WTC11 (cell line): ENCODE measurements around the gene OVCA2. TPM values are rescaled to one million over a fixed set of nuclear protein-coding genes. Genes with fewer than 3 reads are reported as not detected.

Experiments used
- ATAC-seq: fragments of 200-7000 bp; cut with Tn5 transposase; 2 replicates; pipeline ENCODE4 v1.10.0; 2021; ENCODE audit warnings: mild to moderate bottlenecking, moderate library complexity
- CTCF ChIA-PET: fragments of 300-600 bp; sonication (Branson Sonifier 250); formaldehyde crosslinking; loops from one replicate; lab custom pipeline; 2021; ENCODE audit warnings: antibody characterized with exemption; lab: Charles Lee
- POLR2A ChIA-PET: fragments of 350-600 bp; sonication (Branson Sonifier 250); formaldehyde crosslinking; loops from one replicate; lab custom pipeline; 2021; ENCODE audit warnings: antibody characterized with exemption; lab: Charles Lee
- DNase-seq: peaks from one replicate; pipeline ENCODE4 v3.0.0; 2021; ENCODE audit warnings: low spot score
- H3K27ac Mint-ChIP-seq: 2 replicates; pipeline ENCODE4 v1.8.0; 2021; ENCODE audit warnings: mixed read lengths
- H3K27me3 Mint-ChIP-seq: 2 replicates; pipeline ENCODE4 v1.8.0; 2021; ENCODE audit warnings: low read depth, mild to moderate bottlenecking, moderate library complexity, mixed read lengths
- H3K36me3 Mint-ChIP-seq: 2 replicates; pipeline ENCODE4 v1.8.0; 2021; ENCODE audit warnings: mixed read lengths
- H3K4me1 Mint-ChIP-seq: 2 replicates; pipeline ENCODE4 v1.8.0; 2022; ENCODE audit warnings: mixed read lengths
- H3K4me3 Mint-ChIP-seq: 2 replicates; pipeline ENCODE4 v1.8.0; 2021; ENCODE audit warnings: mild to moderate bottlenecking, moderate library complexity, mixed read lengths
- H3K9me3 Mint-ChIP-seq: 2 replicates; pipeline ENCODE4 v1.8.0; 2021; ENCODE audit warnings: mixed read lengths
- MXD4 ChIP-seq: fragments of 250-450 bp; sonication (Bioruptor Pico); IDR thresholded peaks from 2 replicates; pipeline ENCODE4 v1.8.0; 2021; ENCODE audit warnings: mild to moderate bottlenecking, moderate library complexity, borderline replicate concordance
- NR3C1 ChIP-seq: sonication (generic); formaldehyde crosslinking; conservative IDR thresholded peaks from 2 replicates; pipeline ENCODE4 v1.8.1; 2023; ENCODE audit warnings: low read depth, mild to moderate bottlenecking, missing genetic modification reagents
- OVOL2 ChIP-seq: fragments of 250-450 bp; sonication (Bioruptor Pico); IDR thresholded peaks from 2 replicates; pipeline ENCODE4 v1.9.0; 2021; ENCODE audit warnings: mild to moderate bottlenecking, borderline replicate concordance
- SP1 ChIP-seq: sonication (generic); formaldehyde crosslinking; conservative IDR thresholded peaks from 2 replicates; pipeline ENCODE4 v1.8.1; 2022; ENCODE audit warnings: missing genetic modification reagents
- ZNF121 ChIP-seq: sonication (generic); formaldehyde crosslinking; IDR thresholded peaks from 2 replicates; pipeline ENCODE4 v1.8.0; 2023; ENCODE audit warnings: missing genetic modification reagents
- ZNF423 ChIP-seq: fragments of 250-450 bp; sonication (Bioruptor Pico); IDR thresholded peaks from 2 replicates; pipeline ENCODE4 v2.1.2; 2022; ENCODE audit warnings: mild to moderate bottlenecking, moderate library complexity
- total RNA-seq: library from RNA; stranded (reverse); gene quantifications from 3 replicates; pipeline ENCODE4 v1.2.3, GENCODE V29; 2021
- TF ChIP-seq, protein P1 (sequence below): sonication (generic); formaldehyde crosslinking; IDR thresholded peaks from 2 replicates; pipeline ENCODE4 v1.8.0; 2022; ENCODE audit warnings: mild to moderate bottlenecking, missing genetic modification reagents
- TF ChIP-seq, protein P2 (sequence below): sonication (generic); formaldehyde crosslinking; IDR thresholded peaks from 2 replicates; pipeline ENCODE4 v1.8.0; 2023; ENCODE audit warnings: mild to moderate bottlenecking, missing genetic modification reagents
- TF ChIP-seq, protein P3 (sequence below): sonication (generic); formaldehyde crosslinking; IDR thresholded peaks from 2 replicates; pipeline ENCODE4 v1.8.1; 2022; ENCODE audit warnings: low read depth, mild to moderate bottlenecking, moderate library complexity, missing genetic modification reagents, borderline replicate concordance
- TF ChIP-seq, protein P4 (sequence below): sonication (generic); formaldehyde crosslinking; IDR thresholded peaks from 2 replicates; pipeline ENCODE4 v1.8.0; 2023; ENCODE audit warnings: missing genetic modification reagents, mild to moderate bottlenecking, borderline replicate concordance

The OVCA2 gene
- total RNA-seq, 1 experiment from 2014 or later: 23.5 TPM

DNA sequence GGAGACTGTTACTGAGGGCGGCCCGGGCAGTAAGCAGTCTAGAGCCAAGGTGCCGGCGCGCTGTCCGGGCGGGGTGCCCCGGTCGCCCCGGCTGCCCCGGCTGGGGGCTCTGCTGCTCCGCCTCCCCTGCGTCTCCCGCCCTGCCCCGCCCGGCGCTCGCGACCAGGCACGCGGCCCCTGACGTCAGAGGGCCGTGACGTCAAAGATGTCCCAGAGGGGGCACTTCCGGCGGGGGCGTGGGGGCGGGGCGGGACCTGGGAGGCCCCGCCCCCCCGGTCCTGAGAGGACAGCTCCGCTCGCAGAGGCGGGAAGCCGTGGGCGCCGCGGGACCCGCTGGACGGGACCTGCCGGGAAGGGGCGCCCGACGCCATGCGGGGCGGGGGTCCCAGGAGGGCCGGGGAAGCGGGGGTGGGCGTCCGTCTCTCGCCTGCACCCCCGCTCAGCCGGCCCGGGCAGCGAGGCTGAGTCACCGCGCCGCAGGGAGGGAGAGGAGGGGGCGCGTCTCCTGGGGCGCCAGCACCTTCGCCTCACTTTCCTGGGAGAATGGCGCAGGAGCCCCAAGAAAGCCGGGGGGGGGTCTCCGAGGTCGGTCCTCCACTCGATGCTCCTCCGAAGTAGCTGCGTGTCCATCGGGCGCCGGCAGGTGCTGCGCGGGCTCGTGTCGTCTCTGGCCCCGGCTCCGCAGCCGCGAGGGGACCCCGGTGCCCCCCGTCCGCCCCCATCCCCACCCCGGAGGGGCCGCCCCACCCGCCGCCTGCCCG is 8.7 kb downstream of the OVCA2 start (continued):
- TF ChIP-seq, protein P1, sequence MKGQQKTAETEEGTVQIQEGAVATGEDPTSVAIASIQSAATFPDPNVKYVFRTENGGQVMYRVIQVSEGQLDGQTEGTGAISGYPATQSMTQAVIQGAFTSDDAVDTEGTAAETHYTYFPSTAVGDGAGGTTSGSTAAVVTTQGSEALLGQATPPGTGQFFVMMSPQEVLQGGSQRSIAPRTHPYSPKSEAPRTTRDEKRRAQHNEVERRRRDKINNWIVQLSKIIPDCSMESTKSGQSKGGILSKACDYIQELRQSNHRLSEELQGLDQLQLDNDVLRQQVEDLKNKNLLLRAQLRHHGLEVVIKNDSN (CRISPR knock-in tag): no peak
- TF ChIP-seq, protein P2, sequence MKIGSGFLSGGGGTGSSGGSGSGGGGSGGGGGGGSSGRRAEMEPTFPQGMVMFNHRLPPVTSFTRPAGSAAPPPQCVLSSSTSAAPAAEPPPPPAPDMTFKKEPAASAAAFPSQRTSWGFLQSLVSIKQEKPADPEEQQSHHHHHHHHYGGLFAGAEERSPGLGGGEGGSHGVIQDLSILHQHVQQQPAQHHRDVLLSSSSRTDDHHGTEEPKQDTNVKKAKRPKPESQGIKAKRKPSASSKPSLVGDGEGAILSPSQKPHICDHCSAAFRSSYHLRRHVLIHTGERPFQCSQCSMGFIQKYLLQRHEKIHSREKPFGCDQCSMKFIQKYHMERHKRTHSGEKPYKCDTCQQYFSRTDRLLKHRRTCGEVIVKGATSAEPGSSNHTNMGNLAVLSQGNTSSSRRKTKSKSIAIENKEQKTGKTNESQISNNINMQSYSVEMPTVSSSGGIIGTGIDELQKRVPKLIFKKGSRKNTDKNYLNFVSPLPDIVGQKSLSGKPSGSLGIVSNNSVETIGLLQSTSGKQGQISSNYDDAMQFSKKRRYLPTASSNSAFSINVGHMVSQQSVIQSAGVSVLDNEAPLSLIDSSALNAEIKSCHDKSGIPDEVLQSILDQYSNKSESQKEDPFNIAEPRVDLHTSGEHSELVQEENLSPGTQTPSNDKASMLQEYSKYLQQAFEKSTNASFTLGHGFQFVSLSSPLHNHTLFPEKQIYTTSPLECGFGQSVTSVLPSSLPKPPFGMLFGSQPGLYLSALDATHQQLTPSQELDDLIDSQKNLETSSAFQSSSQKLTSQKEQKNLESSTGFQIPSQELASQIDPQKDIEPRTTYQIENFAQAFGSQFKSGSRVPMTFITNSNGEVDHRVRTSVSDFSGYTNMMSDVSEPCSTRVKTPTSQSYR (CRISPR knock-in tag): no peak

DNA sequence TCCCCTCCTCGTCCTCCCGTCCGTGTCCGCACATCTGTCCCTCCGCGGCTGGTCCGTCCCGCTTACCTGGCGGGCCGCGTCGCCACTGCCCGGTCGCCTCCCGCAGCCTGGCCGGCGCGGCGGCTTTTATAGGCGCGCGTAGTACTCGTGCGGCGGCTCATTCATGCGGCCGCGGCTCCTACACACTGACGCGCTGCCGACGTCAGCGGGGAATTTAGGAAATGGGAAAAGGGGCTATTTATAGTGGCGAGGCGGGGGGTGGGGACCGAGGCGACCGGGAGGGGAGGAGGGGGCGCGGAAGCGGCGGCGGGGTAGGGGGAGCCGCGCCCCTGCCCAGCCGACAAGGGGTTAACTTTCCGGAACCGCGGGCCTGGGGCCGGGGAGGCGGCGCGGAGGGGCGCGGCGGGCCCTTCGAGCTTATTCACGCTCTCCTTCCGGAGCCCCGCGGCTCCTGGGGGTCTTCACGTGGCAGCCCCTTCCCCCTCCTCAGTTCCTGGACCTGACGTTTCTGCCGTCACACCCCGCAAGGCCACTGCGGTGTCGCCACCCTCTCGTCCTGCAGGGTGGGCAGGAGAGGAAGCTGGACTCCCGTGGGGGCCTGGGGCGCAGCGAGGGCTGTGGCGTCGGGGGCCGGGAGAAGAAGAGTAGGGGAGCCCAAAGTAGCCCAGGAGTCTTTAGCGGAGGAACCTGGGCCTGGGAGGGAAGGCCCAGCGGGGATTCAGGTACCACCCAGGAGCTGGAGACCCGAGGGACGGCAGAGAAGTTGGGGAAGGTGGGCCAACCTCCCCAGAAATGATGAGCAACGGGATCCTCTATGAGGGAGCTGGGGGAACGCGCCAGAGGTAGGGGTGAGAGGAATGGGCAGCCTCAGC is 9.5 kb downstream of the OVCA2 start:
- Mint-ChIP-seq H3K36me3 (no peaks in the 10 kb centered on the region), H3K4me3 (peak overlapping the region; percentile 41), H3K9me3 (no peaks in the 10 kb centered on the region), H3K4me1 (no peaks in the 10 kb centered on the region), H3K27me3 (peaks cover 69% of the 10 kb centered on the region), H3K27ac (no peak overlapping the region)
- POLR2A ChIA-PET: no interaction called here
- DNase-seq (no peak), ATAC-seq (no peak)
- CTCF ChIA-PET: interaction anchor here (1.1 to 1.7 kb wide), 3 partner anchors 13 to 302 kb away, joined by 3 to 8 read pairs (median 5); no protein-coding TSS in a partner anchor
- TF ChIP-seq SP1 (CRISPR knock-in tag): no peak
- no peak for TF ChIP-seq OVOL2 (CRISPR knock-in tag)
- no peak for TF ChIP-seq ZNF423
- TF ChIP-seq, protein P3, sequence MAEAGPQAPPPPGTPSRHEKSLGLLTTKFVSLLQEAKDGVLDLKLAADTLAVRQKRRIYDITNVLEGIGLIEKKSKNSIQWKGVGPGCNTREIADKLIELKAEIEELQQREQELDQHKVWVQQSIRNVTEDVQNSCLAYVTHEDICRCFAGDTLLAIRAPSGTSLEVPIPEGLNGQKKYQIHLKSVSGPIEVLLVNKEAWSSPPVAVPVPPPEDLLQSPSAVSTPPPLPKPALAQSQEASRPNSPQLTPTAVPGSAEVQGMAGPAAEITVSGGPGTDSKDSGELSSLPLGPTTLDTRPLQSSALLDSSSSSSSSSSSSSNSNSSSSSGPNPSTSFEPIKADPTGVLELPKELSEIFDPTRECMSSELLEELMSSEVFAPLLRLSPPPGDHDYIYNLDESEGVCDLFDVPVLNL: no peak

DNA sequence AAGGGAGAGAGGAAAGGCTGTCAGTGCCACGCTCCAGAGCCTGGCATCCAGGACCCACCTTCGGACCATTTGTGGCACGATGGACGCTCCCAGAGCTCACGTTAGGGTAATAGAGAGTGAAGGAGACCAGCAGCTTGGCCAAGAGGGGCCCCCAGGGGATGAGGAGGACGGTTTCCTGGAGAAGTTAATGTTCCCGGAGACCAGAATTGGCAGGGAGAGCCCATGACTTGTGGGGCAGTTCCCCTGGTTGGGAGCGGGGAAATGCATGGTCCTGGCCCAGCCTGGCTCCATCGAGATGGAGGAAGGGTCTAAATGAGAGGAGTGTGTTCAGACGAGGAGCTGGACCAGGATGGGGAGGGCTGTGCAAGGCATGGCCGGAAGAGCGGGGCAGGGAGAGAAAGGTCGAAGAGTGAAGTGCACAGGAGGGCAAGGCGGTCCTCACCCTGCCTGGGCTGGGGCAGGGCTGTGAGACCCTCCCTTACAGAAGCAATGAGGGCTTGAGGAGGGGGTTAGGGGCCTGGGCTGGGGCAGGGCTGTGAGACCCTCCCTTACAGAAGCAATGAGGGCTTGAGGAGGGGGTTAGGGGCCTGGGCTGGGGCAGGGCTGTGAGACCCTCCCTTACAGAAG is 10.2 kb downstream of the OVCA2 start:
- 0 out of 2 replicates have a peak, but pooled peaks have one; percentile 49 for TF ChIP-seq ZNF121
- no peak for TF ChIP-seq MXD4 (CRISPR knock-in tag)
- POLR2A ChIA-PET: no interaction called here
- H3K36me3 Mint-ChIP-seq: no peaks in the 10 kb centered on the region
- CTCF ChIA-PET: interaction anchor here (1.1 to 1.4 kb wide), 2 partner anchors 193 to 301 kb away, joined by 3 to 8 read pairs; no protein-coding TSS in a partner anchor
- H3K4me3 Mint-ChIP-seq: peak overlapping the region; percentile 0
- no peak overlapping the region for H3K27ac Mint-ChIP-seq
- H3K27me3 Mint-ChIP-seq: peaks cover 71% of the 10 kb centered on the region
- no peaks in the 10 kb centered on the region for H3K9me3 Mint-ChIP-seq
- ATAC-seq (no peak), DNase-seq (no peak)
- no peaks in the 10 kb centered on the region for H3K4me1 Mint-ChIP-seq

DNA sequence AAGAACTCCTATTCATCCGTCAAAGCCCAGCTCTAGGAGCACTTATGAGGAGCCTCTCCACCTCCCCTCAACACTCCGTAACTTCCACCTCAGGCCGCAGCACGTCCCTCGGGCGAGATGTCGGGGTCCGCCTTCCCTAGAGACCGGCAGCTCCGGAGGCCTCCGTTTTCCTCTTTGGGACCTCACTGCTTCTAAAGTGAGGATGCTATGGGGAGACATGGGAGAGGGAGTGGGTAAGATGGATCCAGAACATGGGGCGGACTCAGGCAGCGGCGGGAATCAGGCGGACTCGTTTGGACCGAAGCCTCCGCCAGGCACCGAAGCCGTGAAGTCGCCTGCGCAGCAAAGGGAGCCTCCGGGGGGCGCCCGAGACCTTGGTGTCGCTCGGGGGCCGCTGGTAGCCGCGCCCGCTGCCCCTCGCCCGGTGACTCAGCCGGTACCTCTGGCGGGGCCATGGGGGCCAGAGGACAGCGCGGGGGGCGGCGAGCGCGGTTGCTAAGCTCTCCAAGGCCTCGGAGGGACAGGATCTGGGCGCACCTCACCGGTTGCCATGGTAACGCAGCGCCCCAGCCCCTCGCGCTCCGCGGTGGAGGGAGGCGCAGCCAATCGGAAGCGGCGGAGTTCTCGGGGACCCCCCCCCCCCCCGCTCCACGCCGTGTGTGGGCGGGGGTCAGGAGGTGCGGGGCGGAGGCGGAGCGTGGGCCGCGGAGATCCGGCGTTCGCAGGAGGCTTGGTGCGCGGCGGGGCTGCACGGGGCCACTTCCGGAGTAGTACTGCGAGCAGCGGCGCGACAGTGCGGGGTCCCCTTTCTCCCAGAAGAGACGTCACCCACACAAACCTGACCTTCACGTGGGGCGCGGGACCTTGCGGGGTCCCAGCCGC is 11.8 kb downstream of the OVCA2 start:
- peak; percentile 83 for DNase-seq
- ChIA-PET CTCF (interaction anchor here (0.7 to 6.2 kb wide), 26 partner anchors 12 to 316 kb away, joined by 3 to 229 read pairs (median 4); partner anchors contain the start of genes OVCA2, SMG6 and SRR), POLR2A (no interaction called here)
- Mint-ChIP-seq H3K4me1 (no peaks in the 10 kb centered on the region), H3K9me3 (no peaks in the 10 kb centered on the region), H3K27ac (no peak overlapping the region), H3K36me3 (no peaks in the 10 kb centered on the region), H3K4me3 (peak overlapping the region; percentile 60), H3K27me3 (peaks cover 69% of the 10 kb centered on the region)
- peak; percentile 6 for ATAC-seq
- TF ChIP-seq NR3C1 (CRISPR knock-in tag) (no peak), OVOL2 (CRISPR knock-in tag) (no peak)
- TF ChIP-seq, protein P4, sequence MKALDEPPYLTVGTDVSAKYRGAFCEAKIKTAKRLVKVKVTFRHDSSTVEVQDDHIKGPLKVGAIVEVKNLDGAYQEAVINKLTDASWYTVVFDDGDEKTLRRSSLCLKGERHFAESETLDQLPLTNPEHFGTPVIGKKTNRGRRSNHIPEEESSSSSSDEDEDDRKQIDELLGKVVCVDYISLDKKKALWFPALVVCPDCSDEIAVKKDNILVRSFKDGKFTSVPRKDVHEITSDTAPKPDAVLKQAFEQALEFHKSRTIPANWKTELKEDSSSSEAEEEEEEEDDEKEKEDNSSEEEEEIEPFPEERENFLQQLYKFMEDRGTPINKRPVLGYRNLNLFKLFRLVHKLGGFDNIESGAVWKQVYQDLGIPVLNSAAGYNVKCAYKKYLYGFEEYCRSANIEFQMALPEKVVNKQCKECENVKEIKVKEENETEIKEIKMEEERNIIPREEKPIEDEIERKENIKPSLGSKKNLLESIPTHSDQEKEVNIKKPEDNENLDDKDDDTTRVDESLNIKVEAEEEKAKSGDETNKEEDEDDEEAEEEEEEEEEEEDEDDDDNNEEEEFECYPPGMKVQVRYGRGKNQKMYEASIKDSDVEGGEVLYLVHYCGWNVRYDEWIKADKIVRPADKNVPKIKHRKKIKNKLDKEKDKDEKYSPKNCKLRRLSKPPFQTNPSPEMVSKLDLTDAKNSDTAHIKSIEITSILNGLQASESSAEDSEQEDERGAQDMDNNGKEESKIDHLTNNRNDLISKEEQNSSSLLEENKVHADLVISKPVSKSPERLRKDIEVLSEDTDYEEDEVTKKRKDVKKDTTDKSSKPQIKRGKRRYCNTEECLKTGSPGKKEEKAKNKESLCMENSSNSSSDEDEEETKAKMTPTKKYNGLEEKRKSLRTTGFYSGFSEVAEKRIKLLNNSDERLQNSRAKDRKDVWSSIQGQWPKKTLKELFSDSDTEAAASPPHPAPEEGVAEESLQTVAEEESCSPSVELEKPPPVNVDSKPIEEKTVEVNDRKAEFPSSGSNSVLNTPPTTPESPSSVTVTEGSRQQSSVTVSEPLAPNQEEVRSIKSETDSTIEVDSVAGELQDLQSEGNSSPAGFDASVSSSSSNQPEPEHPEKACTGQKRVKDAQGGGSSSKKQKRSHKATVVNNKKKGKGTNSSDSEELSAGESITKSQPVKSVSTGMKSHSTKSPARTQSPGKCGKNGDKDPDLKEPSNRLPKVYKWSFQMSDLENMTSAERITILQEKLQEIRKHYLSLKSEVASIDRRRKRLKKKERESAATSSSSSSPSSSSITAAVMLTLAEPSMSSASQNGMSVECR: peak; percentile 45; the same call in 1 of the 2 replicates
